WTC11 (cell line): Measurements from ENCODE around the gene PHIP.

Source experiments
- CREM ChIP-seq: sonication (generic); formaldehyde crosslinking; IDR thresholded peaks from 2 replicates; pipeline ENCODE4 v1.8.1; 2022; ENCODE audit warnings: mild to moderate bottlenecking, missing genetic modification reagents, moderate library complexity
- FOXK1 ChIP-seq: sonication (generic); formaldehyde crosslinking; IDR thresholded peaks from 2 replicates; pipeline ENCODE4 v1.8.0; 2022; ENCODE audit warnings: mild to moderate bottlenecking, moderate library complexity, missing genetic modification reagents
- NFE2L1 ChIP-seq: sonication (generic); formaldehyde crosslinking; IDR thresholded peaks from 2 replicates; pipeline ENCODE4 v1.8.1; 2023; ENCODE audit warnings: missing genetic modification reagents
- NFYB ChIP-seq: sonication (generic); formaldehyde crosslinking; conservative IDR thresholded peaks from 2 replicates; pipeline ENCODE4 v1.8.0; 2022; ENCODE audit warnings: low read depth, missing genetic modification reagents
- TP53 ChIP-seq: sonication (generic); formaldehyde crosslinking; IDR thresholded peaks from 2 replicates; pipeline ENCODE4 v1.8.1; 2023; ENCODE audit warnings: mild to moderate bottlenecking, missing genetic modification reagents
- TF ChIP-seq, protein P1 (sequence below): sonication (generic); formaldehyde crosslinking; IDR thresholded peaks from 2 replicates; pipeline ENCODE4 v1.8.1; 2023; ENCODE audit warnings: mild to moderate bottlenecking, missing genetic modification reagents, moderate library complexity
- TF ChIP-seq, protein P2 (sequence below): fragments of 200-600 bp; IDR thresholded peaks from 2 replicates; pipeline ENCODE4 v1.8.0; 2022; ENCODE audit warnings: antibody characterized with exemption
- TF ChIP-seq, protein P3 (sequence below): sonication (generic); formaldehyde crosslinking; IDR thresholded peaks from 2 replicates; pipeline ENCODE4 v1.8.0; 2022; ENCODE audit warnings: mild to moderate bottlenecking, missing genetic modification reagents
- TF ChIP-seq, protein P4 (sequence below): sonication (generic); formaldehyde crosslinking; IDR thresholded peaks from 2 replicates; pipeline ENCODE4 v1.8.1; 2023; ENCODE audit warnings: mild to moderate bottlenecking, missing genetic modification reagents, moderate library complexity

DNA sequence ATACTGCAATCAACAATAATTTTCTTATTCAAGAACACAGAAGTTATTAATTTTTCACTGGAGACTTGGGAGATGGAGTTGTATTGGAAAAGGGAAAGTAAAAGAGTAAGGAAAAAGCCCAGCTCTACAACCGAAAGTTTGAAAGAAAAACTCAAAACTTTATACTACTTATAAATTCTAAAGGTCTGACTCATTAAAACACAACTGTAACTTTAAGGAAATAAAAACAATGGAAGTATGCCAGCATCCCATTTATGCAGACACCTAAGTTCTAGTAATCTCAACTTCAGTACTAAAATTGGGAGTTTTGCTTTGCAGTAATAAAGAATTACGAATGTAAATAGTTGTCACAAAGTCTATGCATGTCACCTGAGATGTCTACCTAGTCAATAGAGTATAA is 130.1 kb downstream of the PHIP start:
- TF ChIP-seq, protein P1, sequence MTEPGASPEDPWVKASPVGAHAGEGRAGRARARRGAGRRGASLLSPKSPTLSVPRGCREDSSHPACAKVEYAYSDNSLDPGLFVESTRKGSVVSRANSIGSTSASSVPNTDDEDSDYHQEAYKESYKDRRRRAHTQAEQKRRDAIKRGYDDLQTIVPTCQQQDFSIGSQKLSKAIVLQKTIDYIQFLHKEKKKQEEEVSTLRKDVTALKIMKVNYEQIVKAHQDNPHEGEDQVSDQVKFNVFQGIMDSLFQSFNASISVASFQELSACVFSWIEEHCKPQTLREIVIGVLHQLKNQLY (CRISPR knock-in tag) = no peak
- TF ChIP-seq, protein P2, sequence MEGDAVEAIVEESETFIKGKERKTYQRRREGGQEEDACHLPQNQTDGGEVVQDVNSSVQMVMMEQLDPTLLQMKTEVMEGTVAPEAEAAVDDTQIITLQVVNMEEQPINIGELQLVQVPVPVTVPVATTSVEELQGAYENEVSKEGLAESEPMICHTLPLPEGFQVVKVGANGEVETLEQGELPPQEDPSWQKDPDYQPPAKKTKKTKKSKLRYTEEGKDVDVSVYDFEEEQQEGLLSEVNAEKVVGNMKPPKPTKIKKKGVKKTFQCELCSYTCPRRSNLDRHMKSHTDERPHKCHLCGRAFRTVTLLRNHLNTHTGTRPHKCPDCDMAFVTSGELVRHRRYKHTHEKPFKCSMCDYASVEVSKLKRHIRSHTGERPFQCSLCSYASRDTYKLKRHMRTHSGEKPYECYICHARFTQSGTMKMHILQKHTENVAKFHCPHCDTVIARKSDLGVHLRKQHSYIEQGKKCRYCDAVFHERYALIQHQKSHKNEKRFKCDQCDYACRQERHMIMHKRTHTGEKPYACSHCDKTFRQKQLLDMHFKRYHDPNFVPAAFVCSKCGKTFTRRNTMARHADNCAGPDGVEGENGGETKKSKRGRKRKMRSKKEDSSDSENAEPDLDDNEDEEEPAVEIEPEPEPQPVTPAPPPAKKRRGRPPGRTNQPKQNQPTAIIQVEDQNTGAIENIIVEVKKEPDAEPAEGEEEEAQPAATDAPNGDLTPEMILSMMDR = no peak
- TF ChIP-seq, protein P3, sequence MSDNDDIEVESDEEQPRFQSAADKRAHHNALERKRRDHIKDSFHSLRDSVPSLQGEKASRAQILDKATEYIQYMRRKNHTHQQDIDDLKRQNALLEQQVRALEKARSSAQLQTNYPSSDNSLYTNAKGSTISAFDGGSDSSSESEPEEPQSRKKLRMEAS (CRISPR knock-in tag) = no peak
- TF ChIP-seq NFE2L1 (CRISPR knock-in tag) = no peak
- TF ChIP-seq FOXK1 = no peak
- TF ChIP-seq, protein P4, sequence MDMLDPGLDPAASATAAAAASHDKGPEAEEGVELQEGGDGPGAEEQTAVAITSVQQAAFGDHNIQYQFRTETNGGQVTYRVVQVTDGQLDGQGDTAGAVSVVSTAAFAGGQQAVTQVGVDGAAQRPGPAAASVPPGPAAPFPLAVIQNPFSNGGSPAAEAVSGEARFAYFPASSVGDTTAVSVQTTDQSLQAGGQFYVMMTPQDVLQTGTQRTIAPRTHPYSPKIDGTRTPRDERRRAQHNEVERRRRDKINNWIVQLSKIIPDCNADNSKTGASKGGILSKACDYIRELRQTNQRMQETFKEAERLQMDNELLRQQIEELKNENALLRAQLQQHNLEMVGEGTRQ (CRISPR knock-in tag) = no peak
- no peak for TF ChIP-seq CREM (CRISPR knock-in tag)
- no peak for TF ChIP-seq NFYB
- no peak for TF ChIP-seq TP53 (CRISPR knock-in tag)
